NCI-H1417 (cell line): Measurements from ENCODE around the gene PTPN1.
"Not testable (repeated sequence)": the region's sequence is repeated elsewhere in the genome, so short reads cannot be mapped to it uniquely, and the experiment has no call there.

Experiments used
- DNase-seq, 3 experiments: peaks; one replicate each; lab custom pipeline; 2025; lab: John Stamatoyannopoulos, UW

Gene PTPN1

GRCh38 chr20:50557549-50558134, 47.5 kb downstream of the PTPN1 start:
- no peak for DNase-seq

GRCh38 chr20:50558483-50558925, 48.3 kb downstream of the PTPN1 start:
- no peak for DNase-seq

GRCh38 chr20:50559149-50559548, 49.0 kb downstream of the PTPN1 start:
- no peak for DNase-seq

DNA sequence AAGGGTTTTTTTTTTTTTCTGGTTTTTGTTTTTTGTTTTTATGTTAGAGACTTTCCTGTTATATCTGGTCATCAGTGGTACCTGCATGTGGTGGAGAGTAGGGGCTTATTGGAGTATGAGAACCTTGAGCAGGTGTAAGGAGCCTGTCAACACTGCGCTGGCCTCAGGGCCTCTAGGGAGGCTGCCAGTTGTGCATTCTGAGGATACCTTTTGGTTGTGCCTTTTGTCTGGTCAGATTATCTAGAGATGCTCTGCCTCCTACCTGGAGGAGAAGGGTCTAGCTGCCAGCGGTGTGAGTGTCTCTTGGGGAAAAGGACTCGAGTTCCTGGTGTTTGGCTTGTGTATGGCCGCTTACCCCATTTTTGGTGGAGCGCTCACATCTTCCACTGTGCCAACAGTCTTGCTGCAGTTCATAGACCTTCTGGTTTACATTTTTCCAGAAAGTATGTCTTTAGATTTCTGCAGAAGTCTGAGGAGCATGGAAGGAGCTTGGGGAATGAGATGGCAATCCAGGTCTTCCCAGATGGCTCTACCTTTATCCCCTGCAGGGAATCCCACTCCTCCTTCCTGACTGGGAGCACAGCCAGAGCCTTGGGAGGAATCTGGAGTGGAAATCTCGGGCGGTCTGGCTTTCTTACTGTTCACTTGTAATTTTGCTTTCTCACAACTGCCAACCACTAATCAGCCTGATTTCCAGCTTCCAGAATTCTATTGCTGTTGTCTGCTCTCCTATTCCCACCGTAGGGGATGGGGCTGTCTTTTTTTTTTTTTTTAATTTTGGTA, 49.9 kb downstream of the PTPN1 start:
- DNase-seq, result no peak

DNA sequence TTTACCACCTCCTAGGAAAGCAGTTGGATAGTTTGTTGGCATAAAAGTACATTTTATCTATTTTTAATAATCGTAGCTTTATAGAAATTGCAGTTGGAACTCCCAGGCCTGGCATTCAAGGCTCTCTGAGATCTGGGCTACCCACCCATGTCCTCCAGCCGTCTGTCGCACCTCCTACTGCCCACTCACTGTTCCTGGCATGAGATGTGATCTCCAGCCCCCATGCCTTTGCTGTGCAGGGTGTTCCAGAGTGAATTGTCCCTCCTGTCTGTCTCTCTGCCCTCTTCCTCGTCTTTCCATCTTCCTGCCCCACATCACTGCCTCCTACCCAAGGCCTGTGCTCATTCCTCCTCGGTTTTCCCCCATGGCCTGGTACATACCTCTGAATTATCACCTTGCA, 50.7 kb downstream of the PTPN1 start:
- DNase-seq, result no peak

- no peak for DNase-seq
These were observed 51.3 kb downstream of the PTPN1 start for GRCh38 chr20:50561379-50562078.

DNA sequence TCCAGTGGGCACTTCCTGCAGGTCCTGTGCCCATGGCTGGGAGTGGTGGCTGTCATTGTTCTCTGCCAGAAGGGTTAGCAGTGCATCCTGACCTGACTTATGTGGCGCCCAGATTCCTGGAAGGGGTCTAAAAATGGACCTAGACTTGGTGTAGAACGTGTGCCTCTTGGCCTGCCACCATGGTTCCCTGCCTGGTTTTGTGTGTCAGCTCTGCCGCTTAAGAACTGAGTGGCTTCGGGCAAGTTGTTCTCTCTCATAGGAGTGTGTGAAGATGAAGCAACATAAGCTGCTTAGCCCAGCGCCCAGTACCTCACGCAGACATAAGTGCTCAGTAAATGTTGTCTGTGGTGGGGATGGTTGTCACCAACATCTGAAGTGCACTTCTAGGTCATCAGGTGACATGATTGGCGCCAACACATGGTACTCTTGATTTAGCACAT, 52.1 kb downstream of the PTPN1 start:
- DNase-seq, result peak in 1 of 3 experiments; percentile 95

- DNase-seq, result peak in 2 of 3 experiments; percentile 34 to 96
These were observed 53.2 kb downstream of the PTPN1 start for GRCh38 chr20:50563133-50563944.

- DNase-seq, result no peak
These were observed 55.2 kb downstream of the PTPN1 start for GRCh38 chr20:50565383-50565782.

GRCh38 chr20:50565871-50566270, 55.7 kb downstream of the PTPN1 start:
- no peak for DNase-seq

DNA sequence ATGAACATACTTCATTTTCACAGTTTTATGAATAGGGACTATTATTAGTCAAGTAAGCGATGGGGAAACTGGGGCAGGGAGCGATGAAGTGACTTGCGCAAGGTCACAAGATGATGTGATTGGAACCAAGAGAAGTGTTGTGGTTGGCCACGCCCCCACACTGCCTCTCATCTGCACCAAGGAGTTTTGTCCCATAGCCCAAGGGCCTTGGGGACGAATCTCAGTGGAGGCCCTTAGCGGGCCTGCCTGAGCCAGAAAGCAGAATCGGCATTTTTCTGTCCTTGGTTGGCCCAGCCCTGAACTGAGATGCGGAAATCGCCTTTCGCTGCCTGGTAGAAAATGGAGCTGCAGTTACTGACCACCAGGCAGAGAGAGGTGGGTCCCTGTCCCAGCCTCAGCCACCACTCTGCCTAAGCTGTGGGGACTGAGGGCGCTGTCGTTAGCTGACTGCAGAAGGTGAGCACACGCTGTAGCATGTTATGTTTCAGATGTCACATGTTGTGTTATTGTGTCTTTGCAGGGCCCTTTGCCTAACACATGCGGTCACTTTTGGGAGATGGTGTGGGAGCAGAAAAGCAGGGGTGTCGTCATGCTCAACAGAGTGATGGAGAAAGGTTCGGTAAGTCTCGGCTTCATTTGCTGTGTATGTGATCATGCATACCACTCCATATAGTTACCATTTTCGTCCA, 57.8 kb downstream of the PTPN1 start:
- no peak for DNase-seq

DNA sequence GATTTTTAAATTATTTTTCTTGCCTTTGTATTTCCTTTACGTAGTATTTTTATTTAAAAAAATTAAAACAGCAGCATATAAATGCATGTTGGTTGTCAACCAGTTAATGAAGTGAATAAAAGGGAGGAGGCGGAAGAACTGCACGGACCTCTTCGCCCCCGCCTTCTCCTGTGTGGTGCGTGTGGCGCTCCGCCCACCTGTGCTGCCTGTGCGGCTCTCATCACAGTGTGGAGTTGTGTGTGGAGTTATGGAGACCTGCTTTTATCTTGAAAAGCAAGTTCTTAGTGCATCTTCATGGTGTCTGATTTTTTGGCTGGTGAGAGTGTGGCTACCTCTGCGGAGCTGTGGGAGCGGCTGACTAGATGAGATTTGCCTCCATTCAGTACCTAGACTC, 58.4 kb downstream of the PTPN1 start:
- DNase-seq, result no peak

DNA sequence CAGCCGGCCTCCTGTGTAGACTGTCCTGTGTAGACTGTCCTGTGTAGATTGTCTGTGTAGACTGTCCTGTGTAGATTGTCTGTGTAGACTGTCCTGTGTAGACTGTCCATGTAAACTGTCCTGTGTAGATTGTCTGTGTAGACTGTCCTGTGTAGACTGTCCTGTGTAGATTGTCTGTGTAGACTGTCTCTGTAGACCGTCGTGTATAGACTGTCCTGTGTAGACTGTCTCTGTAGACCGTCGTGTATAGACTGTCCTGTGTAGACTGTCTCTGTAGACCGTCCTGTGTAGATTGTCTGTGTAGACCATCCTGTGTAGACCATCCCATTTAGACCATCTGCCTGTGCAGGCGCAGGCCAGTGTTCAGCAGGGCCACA, 59.3 kb downstream of the PTPN1 start:
- not testable (repeated sequence) for DNase-seq

DNA sequence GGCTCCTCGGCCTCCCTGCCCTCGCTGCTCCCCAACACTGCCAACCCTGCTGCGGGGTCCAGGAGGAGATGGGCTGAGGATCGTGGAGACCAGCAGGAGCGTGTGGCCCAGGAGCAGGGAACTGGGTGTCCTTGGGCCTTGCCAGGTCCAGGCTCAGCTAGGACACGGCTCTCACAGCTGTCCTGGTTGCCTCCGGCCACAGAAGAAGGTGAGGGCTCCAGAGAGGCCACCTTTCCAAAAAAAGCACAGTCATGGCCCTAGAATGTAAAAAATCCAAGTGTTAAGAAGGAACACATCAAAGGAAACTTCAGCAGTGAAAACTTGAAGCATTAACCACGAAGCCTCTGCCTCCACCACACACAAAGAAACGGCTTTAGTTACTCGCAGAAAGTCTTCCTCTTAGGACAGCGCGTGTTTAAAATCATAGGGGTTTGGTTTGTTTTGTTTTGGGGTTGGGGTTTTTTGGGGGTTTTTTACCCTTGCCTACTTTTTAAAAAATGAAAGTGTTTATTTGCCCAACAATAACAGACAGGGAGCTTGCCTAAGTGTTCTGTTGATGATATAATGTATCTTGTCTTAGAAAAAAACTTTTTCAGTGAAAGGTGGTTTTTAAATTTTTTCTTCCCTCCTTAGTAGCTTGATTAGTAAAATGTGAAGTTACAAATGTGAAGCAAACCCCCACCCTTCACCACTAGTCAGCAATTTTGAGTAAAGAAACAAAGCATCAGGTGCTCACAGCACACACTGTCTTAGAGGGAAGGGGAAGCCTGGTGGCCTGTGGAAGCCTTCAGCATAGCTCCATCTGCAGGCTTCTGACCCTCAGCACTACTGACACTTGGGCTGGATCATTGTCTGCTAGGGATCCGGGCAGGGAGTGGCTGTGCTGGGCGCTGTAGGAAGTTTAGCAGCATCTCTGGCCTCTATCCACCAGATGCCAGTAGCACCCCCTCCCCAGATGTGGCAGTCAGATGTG, 60.0 kb downstream of the PTPN1 start:
- DNase-seq, result no peak

- DNase-seq, result no peak
These were observed 61.3 kb downstream of the PTPN1 start for GRCh38 chr20:50571466-50571865.

GRCh38 chr20:50572938-50573777, 63.0 kb downstream of the PTPN1 start:
- DNase-seq, result peak in 2 of 3 experiments; percentile 32 to 47

- DNase-seq, result no peak
These were observed 63.9 kb downstream of the PTPN1 start for GRCh38 chr20:50574108-50574507.

- peak in 1 of 3 experiments; percentile 14 for DNase-seq
These were observed 64.4 kb downstream of the PTPN1 start for GRCh38 chr20:50574586-50574985.
